ENCODE data around the gene TRUB1. TPM values are rescaled to one million over a fixed set of nuclear protein-coding genes. Genes with fewer than 3 reads are reported as not detected.
"Not testable (repeated sequence)": the region's sequence is repeated elsewhere in the genome, so short reads cannot be mapped to it uniquely, and the experiment has no call there.

The TRUB1 gene
- total RNA-seq (2022) (26.4 and 30.9 TPM in 2 replicates), Bru-seq, nascent RNA (percentile 83 among the genes with signal in this experiment), BruChase-seq, experiment 1, labeled RNA remaining after a 6-hour chase (percentile 84 among the genes with signal in this experiment), BruChase-seq, experiment 2, labeled RNA remaining after a 2-hour chase (percentile 79 among the genes with signal in this experiment)
- long read RNA-seq, transcript TRUB1-201 (8 exons, 3,408 nt) = major isoform, 55 of 61 reads
- long read RNA-seq, partial matches to known transcripts = 4 of 61 reads
- long read RNA-seq, other reads (novel, unspliced or antisense) = 2 of 61 reads

GRCh38 chr10:114937962-114938855, at the start of gene TRUB1:
Gene TRUB1 (plus strand): TSS chr10:114938195. CDS start chr10:114938254, 59 bp downstream.
- Mint-ChIP-seq H3K4me3 (ENCODE audit: low read depth, unreplicated experiment) (peak within 1 kb of the TSS; percentile 93), H3K4me1 (ENCODE audit: low read depth, unreplicated experiment) (no peaks in the 10 kb centered on the region), H3K27me3 (ENCODE audit: unreplicated experiment) (no peaks in the 10 kb centered on the region), H3K9me3 (ENCODE audit: low read depth, unreplicated experiment) (no peaks in the 10 kb centered on the region), H3K36me3 (ENCODE audit: insufficient read depth, unreplicated experiment) (peaks cover 16% of the 10 kb centered on the region), H3K27ac (ENCODE audit: unreplicated experiment) (peak within 1 kb of the TSS; percentile 70)
- TSS peak; percentile 59 for BruUV-seq (replicated peaks)
- intact Hi-C loops (cut with micrococcal nuclease; ENCODE audit: unreplicated experiment) = no loop called here
- TF ChIP-seq, protein P1, sequence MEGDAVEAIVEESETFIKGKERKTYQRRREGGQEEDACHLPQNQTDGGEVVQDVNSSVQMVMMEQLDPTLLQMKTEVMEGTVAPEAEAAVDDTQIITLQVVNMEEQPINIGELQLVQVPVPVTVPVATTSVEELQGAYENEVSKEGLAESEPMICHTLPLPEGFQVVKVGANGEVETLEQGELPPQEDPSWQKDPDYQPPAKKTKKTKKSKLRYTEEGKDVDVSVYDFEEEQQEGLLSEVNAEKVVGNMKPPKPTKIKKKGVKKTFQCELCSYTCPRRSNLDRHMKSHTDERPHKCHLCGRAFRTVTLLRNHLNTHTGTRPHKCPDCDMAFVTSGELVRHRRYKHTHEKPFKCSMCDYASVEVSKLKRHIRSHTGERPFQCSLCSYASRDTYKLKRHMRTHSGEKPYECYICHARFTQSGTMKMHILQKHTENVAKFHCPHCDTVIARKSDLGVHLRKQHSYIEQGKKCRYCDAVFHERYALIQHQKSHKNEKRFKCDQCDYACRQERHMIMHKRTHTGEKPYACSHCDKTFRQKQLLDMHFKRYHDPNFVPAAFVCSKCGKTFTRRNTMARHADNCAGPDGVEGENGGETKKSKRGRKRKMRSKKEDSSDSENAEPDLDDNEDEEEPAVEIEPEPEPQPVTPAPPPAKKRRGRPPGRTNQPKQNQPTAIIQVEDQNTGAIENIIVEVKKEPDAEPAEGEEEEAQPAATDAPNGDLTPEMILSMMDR (IDR thresholded peaks at IDR 0.05; ENCODE audit: unreplicated experiment) = no peak
- CTCF ChIA-PET = interaction anchor here (0.6 to 2.1 kb wide), 5 partner anchors 18 to 61 kb away, joined by 3 to 9 read pairs (median 4); no protein-coding TSS in a partner anchor
- peak; percentile 78 for DNase-seq

DNA sequence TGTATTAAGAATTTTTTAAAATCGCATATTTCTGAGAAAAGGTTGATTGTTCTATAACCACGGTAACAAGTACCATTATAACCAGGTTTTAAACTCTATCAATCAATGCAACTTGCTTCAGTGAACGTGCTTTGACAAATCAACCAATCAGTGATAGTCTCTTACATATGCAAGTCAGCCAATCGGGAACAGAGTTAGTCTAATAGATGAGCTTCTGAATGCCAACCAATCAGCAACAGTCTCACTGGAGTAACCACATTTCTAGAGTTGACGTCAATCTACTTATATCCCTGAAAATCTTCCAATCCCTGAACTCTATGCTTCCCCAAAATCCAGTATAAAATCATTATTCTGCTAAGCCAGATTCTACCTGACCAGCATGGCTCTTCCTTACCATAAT, 44.7 kb upstream of the TRUB1 start:
- H3K27me3 Mint-ChIP-seq (ENCODE audit: unreplicated experiment) = no peaks in the 10 kb centered on the region
- BruUV-seq (replicated peaks) = no TSS peak

DNA sequence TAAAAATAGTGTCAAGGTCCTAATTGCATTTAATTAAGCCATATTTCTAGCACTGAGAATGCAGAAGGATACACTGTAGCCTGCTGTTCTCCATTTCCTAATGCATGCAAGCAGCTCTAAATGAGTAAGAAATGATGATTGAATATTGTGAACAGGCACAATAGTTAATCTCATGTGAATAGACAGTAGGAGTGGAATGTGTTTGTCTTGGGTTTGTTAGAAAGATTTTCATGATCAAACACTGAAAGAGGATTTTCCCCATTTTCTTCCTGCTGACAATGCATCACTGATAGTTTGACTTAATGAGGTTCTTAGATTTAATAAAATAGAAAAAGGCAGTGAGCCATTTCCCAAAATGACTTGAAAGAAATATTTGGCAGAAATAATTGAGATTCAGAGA, 43.1 kb upstream of the TRUB1 start:
- Mint-ChIP-seq H3K27me3 (ENCODE audit: unreplicated experiment) (no peaks in the 10 kb centered on the region), H3K9me3 (ENCODE audit: low read depth, unreplicated experiment) (no peaks in the 10 kb centered on the region), H3K4me3 (ENCODE audit: low read depth, unreplicated experiment) (no peak overlapping the region), H3K4me1 (ENCODE audit: low read depth, unreplicated experiment) (no peaks in the 10 kb centered on the region), H3K27ac (ENCODE audit: unreplicated experiment) (no peak overlapping the region), H3K36me3 (ENCODE audit: insufficient read depth, unreplicated experiment) (no peaks in the 10 kb centered on the region)
- TF ChIP-seq, protein P1 (IDR thresholded peaks at IDR 0.05; ENCODE audit: unreplicated experiment) = no peak
- DNase-seq = no peak
- CTCF ChIA-PET = no interaction called here
- intact Hi-C loops (cut with micrococcal nuclease; ENCODE audit: unreplicated experiment) = no loop called here
- BruUV-seq (replicated peaks) = no TSS peak

More for the DNA sequence above, 44.7 kb upstream of the TRUB1 start:
- TF ChIP-seq, protein P1 (IDR thresholded peaks at IDR 0.05; ENCODE audit: unreplicated experiment) = no peak
- Mint-ChIP-seq H3K27ac (ENCODE audit: unreplicated experiment) (no peak overlapping the region), H3K4me1 (ENCODE audit: low read depth, unreplicated experiment) (no peaks in the 10 kb centered on the region), H3K4me3 (ENCODE audit: low read depth, unreplicated experiment) (no peak overlapping the region), H3K36me3 (ENCODE audit: insufficient read depth, unreplicated experiment) (no peaks in the 10 kb centered on the region), H3K9me3 (ENCODE audit: low read depth, unreplicated experiment) (no peaks in the 10 kb centered on the region)
- DNase-seq = no peak
- CTCF ChIA-PET = no interaction called here
- intact Hi-C loops (cut with micrococcal nuclease; ENCODE audit: unreplicated experiment) = no loop called here

DNA sequence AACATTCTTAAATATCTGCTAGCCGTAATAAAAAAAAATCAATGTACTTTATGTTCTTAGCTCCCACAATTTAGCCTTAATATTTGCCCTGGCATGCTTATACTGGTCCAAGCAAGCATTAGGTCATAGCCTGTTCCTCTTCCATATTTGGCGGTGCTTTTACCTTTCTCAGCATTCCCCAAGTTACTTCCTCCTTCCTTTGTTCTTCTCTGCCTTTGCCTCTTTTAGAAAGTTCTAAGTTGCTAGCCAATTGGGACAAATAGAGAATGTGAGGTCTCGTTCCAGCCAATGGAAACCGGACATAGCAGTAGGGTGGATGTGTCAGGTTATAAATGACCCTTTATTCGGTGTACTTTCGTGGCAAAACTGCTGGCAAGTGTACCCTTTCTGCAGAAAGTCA, 41.0 kb upstream of the TRUB1 start:
- H3K27me3 Mint-ChIP-seq (ENCODE audit: unreplicated experiment); H3K4me3 Mint-ChIP-seq (ENCODE audit: low read depth, unreplicated experiment); BruUV-seq (replicated peaks); H3K9me3 Mint-ChIP-seq (ENCODE audit: low read depth, unreplicated experiment); intact Hi-C loops (cut with micrococcal nuclease; ENCODE audit: unreplicated experiment); H3K36me3 Mint-ChIP-seq (ENCODE audit: insufficient read depth, unreplicated experiment); CTCF ChIA-PET; DNase-seq; H3K4me1 Mint-ChIP-seq (ENCODE audit: low read depth, unreplicated experiment): not testable (repeated sequence)
- peak overlapping the region; percentile 23 for H3K27ac Mint-ChIP-seq (ENCODE audit: unreplicated experiment)
